ENCODE data around the gene VPS25.
A peak's percentile ranks its signal among the peaks of the same experiment; 100 is the strongest.
"Not testable (repeated sequence)": the region's sequence is repeated elsewhere in the genome, so short reads cannot be mapped to it uniquely, and the experiment has no call there.

VPS25 gene

DNA sequence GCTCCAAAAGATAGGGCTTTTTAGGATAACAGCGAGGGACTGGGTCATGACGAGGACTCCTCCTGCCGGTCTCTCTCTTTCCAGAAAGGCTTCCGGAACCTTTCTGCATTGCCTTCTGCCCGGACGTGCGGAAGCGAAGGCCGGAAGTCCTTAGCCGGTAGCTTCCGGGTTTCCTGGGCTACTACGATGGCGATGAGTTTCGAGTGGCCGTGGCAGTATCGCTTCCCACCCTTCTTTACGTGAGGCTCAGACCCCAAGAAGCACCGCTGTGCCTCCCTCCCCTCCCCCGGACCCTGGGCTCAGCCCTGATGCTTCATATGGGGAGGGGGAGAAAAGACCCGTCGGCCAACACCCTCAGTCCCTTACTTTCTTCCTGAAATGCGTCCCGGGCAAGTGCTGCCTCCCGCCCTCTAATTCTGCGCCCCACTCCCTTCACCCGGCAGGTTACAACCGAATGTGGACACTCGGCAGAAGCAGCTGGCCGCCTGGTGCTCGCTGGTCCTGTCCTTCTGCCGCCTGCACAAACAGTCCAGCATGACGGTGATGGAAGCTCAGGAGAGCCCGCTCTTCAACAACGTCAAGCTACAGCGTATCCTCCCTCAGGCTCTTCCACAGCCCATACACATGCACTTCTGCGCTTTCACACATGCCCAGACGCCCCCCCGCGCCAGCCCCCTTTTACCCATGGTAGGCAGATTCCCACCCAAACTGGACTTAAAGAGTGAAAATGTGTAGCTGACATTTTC, at the start of gene VPS25:
Gene VPS25, plus strand, starts transcription at position 160 of the 746 bp plus-strand sequence. Its CDS starts 27 bp downstream, at position 187.
- DNase-seq = peak; percentile 78

DNA sequence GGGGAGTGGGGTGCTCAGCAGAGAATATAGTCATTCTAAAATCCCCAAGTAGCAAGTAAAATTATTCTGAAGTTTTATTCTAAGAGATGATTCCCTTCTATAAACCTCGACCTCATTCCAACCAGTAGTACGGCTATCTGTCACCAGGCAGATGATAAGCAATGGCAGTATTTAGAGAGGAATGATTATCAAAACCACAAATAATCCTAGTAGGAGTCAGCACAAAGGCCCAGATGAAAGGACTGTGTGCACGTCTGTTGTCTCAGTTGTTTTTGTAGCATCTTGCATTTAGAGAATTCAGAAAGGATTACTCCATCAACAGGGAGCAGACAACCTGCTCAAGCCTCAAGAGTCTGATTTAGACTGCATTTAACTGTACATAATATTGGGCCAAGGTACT, 49.6 kb upstream of the VPS25 start:
- no peak for DNase-seq

DNA sequence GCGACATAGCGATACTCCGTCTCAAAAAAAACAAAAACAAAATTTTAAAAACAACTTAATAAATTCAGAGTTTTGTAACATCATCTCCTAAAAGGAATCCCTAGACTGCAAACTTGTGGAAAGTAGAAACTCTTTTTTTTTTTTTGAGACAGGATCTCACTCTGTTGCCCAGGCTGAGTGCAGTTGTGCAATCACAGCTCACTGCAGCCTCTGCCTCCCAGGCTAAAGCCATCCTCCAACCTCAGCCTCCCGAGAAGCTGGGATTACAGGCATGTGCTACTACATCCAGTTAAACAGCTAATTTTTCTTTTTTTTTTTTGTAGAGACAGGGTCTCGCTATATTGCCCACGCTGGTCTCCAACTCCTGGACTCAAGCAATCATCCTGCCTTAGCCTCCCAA, 48.1 kb upstream of the VPS25 start:
- no peak for DNase-seq

DNA sequence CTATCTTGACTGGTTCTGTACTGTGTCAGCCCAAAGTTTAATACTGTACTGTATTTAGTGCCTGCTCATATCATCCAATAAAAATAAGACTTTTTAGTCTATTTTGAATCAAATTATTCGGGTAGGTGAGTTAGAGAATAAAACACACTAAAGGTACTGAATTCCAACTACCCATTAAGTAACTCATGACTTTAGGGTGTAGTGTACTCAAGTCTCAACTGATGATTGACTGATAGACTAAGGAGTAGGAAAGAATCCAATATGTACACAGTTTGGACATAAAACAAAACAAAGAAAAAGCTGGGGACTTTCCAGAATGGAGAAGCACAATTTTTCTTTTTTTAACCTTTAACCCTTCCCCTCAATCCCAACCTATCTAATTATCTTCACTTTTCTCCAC, 32.5 kb upstream of the VPS25 start:
- DNase-seq = no peak

DNA sequence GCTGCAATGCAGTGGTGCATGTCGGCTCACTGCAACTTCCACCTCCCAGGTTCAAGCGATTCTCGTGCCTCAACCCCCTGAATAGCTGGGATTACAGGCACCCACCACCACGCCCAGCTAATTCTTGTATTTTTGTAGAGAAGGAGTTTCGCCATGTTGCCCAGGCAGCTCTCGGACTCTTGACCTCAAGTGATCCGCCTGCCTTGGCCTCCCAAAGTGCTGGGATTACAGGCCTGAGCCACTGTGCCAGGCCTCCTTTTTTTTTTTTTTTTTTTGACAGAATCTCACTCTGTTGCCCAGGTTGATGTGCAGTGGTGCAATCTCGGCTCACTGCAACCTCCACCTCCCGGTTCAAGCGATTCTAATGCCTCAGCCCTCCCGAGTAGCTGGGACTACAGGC, 30.3 kb upstream of the VPS25 start:
- not testable (repeated sequence) for DNase-seq

DNA sequence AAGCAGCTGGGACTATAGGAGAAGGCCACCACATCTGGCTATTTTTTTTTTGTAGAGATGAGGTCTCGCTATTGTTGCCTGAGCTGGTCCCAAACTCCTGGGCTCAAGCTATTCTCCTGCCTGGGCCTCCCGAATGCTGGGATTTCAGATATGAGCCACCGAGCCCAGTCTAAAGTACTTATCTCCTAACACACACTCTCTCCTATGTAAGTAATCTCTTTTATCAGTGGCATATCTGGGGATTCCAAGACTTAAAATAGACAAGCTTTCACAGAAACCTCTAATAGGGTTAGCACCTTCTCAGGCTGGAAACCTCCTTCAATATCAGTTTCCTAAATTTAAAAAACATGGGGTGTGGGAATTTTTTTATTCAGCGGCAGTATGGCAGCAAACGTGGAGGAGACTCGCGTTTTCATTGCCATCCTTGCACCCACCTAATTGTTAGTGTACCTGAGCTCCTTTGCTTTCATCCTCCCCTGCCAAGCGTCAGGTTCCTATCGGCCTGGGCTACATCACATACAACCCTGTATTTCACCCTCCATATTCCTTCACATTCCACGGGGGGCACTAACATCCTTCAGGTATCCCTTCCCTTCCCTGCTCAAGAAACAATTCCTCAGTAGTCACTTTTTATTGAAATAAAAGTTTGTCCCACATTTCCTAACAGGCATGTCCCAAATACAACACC, 29.5 kb upstream of the VPS25 start:
- DNase-seq = no peak

DNA sequence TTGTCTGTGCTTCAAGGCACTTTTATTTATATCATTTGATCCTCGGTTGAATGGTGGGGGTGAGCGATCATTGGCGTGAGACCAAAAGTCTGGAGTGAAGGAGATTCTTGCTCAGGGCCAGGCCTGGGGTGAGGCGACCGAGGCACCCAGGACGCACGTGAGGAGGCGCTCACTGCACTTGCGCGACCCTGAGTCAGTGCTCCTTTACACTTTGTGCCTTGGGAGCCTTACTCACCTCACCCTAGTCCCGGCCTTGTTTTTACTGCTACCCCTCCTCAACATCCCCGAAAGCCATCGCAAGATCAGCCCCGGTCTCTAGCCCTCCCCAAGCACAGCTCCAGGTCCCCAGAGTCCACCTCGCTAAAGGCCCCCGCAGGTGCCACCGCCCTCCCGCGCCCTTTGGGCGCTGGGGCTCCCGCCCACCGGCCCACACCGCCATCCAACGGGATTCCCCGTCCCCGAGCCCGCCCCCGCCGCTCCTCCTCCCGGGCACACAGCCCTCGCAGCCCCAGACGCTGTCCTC, 28.9 kb upstream of the VPS25 start:
- DNase-seq = no peak

DNA sequence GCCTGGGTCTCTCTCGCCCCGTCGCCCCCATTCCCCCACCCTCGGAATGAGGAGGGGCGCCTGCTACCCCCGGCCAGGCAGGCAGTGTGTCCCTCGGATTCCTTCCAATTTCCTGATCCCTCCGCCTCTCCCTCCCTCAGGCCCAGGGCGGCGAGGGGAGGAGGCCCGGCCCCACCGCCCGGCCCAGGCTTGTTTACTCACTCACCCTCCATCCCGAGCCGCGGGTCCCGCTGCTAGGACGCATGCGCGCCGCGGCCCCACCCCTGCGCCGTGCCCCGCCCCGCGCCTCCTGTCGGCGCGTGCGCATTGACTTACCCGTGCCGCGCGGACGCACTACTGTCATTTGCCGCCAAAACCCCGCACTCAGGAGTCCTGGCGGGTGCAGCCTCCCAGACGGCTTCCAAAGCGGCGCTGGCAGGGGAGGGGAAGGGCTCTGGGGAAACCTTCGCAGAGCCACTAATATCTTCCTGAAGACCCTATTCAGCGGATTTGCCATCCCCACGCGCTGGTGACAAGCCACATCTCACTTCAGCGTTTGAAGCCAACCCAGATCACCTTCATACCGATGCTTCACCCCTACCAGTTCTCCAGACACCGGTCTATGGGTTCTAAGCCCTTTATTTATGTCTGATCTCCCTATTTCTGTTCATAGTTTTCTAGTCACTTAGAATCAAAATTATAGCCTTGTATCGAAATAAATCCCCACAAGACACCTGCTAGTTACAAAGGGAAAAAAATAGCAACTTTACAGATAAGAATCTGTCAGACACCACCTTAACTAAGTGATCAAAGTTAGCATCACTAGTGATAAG, 28.2 kb upstream of the VPS25 start, which contains the start of gene EZH1:
Gene EZH1, minus strand, starts transcription at position 235 of the 812 bp plus-strand sequence. CDS start 16,099 bp downstream, outside the sequence.
- DNase-seq = peak; percentile 95

DNA sequence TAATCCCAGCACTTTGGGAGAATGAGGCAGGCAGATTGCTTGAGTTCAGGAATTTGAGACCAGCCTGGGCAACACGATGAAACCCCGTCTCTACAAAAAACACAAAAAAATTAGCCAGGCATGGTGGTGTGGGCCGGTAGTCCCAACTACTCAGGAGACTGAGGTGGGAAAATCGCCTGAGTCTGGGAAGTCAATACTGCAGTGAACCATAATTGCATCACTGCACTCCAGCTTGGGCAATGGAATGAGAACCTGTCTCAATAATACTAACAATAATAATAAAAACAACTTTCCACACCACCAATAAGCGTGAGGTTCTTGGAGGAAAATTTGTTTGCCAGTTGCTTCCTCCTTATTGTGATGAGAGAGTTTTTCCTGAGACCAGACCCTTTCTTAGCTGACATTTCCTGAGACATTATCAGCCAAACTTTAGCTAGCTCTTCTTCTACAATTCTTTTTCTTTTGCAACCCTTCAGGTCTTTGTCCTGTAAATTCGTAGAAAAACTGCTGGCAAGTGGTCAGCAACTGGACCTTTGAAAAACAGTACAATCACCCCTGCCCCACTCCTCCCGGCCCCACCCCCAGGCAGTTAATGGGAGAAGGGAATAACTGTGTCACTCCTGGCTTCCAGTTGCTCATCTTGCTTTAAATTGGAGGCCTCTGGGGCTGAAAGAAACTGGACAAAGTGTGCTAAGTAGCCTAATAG, 24.9 kb upstream of the VPS25 start:
- no peak for DNase-seq

DNA sequence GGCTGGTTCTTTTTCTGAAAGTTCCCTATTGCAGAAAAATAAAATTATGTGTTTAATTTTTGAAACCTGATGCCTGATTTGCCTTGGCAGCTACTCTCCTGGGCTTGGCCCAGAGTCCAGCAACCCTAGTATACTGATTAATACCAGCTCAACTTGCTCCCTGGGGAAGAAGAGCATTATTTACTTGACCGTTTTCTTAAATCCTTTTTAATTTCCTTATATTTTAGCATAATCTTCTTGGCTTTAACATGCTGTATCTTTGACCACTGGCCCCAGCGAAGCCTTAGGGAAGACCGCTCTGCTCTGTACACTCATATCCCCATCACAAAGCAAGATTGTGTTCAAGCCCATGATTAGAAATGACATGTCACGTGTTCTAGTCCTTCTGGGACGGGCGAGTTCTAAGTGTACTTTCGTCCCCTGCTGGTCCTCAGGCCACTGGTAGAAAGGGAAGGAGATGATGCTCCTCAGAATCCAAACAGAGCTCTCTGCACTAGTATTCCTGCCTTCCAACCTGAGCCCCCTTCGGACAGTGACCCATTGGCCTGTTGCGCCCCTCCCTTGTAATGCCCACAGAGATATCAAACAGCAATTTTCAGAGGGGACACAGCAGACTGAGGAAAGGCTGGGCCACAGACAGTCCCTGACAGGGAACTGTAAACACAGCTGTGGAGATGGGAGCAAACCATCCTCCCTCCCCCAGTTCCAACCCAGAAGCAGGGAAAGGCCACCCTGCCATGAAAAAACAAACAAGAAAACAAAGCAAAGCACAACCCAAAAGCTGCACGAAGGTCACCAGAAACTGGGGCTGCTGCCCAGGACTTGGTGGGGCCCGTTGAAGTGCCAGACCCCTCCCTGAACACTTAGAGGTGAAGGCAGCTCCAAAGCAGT, 24.1 kb upstream of the VPS25 start:
- no peak for DNase-seq

DNA sequence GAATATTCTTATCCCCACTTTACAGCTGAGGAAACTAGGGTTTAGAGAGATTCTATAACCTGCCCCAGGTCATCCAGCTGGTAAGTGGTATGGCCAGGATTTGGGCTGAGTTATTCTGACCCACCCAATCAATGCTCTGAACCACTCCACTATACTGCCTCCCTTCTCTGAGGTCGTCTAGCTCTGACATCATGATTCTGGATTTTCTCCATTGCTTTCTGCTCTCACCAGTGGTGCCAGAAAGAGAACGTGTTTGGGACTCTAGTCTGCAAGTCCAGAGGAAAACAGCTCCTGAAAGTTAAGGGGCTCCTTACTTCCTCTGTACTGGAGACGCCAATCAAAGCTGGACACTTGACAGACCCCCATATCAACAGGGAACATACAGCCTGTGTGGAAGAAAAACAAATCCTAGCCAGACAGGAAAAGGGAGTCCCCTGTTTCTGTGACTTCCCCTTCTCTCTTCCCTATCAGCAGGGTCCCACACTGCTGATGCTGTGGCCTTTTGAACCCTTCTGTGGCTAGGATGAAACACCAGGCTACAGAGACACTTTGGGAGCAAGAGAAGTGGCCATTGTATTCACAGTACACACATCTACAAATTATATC, 22.4 kb upstream of the VPS25 start:
- no peak for DNase-seq

DNA sequence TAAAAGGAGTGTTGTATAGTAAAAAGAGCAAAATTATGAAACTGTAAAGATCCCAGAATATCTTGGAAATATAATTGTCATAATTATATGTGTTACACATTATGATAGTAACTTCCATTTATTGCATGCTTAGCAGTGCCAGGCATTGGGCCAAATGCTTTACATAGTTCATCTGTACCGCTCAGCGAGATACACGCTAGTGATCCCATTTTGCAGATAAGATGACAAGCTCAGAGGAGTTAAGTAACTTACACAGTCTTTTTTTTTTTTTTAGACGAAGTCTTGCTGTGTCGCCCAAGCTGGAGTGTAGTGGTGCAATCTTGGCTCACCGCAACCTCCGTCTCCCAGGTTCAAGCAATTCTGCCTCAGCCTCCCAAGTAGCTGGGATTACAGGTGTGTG, 21.6 kb upstream of the VPS25 start:
- no peak for DNase-seq

DNA sequence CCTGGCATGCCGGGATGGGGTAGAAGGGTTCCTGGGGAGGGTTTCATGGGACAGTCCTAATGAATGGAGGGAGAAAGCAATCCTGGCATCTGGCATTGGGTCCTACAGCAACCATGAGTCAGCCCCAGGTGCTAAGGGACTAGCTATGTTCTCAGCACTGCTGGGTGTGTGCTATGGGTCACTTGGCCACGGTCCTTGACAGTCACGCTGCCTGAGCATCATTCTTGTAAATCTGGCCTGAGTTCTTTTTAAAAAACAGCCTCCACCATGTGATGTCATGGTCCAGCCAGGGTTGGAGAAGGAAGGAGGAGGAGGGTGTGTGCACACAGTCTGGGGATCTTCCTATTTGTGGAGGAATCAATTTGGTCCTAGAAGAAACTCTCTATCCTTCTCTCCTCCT, 18.5 kb upstream of the VPS25 start:
- no peak for DNase-seq

DNA sequence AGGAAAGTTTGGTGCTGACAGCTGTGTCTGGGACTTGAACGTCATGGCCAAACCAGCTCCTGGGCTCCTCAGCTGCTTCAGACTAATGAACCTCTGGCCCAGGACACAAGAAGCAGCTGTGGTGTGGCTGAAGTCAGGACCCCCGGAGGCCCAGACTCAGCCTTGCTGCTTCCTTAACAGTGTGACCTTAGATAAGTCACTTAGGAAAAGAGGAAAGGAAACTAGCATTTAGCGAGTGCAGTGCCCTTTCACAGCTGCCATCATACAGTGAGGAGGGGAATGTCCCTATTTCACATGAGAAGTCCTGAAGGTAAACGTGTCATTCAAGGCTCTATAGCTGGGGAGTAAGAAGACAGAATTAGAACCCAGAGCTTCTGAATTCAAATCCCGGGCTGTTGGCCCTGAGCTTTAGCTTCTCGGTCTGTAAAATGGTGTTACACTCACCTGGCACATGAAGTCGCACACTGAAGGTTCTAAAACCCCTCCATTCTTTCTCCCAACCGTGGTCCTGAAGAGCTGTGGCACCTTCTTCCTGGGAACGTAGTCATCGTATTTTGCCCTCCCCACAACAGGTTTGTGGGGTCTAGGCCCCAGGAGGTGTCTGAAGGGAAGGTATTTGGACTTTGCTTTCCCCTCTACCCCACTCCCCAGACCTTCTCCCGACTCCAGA, 13.1 kb upstream of the VPS25 start:
- DNase-seq = no peak

DNA sequence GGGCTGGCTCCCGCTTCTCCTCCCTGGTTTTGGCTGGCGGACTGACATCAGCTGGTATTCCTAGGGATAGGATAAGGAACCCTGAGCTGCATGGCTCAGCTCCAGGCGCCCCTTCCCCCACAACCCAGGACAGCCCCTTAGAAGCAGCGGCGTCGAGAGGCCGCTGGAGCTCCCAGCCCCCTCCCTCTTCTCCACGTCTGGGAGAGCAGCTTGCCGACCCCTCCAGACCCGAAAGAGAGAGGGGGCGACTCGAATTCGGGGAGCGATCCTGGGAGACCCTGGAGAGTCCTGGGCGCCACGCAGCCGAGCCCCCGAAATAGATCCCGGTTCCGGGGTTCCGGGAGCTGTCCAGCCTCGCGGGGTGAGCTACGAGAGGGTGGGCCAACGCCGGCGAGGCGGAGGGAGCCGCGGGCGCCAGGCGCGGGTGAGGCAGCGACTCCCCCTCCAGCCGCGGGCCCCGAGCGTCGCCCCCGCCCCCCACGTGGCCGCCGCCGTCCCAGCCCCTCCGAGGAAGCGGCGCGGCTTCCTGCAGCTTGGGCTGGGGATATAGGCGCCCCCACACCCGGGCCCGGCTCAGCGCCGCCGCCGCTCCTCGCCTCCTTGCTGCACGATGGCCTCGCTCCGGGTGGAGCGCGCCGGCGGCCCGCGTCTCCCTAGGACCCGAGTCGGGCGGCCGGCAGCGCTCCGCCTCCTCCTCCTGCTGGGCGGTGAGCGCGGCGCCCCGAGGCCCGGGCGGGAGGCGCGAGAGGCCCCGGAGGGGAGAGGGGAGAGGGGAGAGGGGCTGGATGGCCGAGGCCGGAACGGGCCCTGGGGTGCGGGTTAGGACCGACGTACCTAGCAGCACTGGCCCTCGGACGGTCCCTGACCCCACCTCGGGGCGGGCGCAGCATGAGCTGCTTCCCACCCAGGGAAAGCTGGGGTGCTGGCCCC, 12.3 kb upstream of the VPS25 start, which contains the start of gene RAMP2:
Gene RAMP2, plus strand, starts transcription at position 576 of the 930 bp plus-strand sequence. Its CDS starts 35 bp downstream, at position 611.
- DNase-seq = no peak

DNA sequence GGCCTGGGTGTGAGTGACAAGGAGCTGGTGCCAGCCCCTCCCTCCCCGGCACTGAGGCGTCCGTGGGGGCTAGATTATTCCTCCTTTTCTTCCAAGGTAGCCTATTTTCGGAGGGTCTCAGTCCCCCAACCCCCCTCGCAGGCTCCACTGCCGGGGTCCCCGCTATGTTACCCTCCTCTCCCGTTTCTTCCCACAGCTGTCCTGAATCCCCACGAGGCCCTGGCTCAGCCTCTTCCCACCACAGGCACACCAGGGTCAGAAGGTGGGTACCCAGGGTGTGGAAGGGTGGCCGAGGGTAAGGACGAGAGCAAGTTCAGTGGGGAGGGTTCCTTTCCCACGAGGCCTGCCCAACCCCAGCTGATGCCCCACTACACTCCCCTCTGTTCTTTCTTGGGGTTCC, 11.6 kb upstream of the VPS25 start:
- DNase-seq = no peak

DNA sequence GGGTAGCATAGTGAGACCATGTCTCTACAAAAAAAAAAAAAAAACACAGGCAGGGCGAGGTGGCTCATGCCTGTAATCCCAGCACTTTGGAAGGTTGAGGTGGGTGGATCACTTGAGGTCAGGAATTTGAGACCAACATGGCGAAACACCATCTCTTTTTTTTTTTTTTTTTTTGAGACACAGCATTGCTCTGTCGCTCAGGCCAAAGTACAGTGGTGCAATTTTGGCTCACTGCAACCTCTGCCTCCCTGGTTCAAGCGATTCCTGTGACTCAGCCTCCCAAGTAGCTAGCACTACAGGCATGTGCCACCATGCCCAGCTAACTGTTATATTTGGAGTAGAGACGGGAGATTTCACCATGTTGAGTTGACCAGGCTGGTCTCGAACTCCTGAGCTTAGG, 7.1 kb upstream of the VPS25 start:
- no peak for DNase-seq

DNA sequence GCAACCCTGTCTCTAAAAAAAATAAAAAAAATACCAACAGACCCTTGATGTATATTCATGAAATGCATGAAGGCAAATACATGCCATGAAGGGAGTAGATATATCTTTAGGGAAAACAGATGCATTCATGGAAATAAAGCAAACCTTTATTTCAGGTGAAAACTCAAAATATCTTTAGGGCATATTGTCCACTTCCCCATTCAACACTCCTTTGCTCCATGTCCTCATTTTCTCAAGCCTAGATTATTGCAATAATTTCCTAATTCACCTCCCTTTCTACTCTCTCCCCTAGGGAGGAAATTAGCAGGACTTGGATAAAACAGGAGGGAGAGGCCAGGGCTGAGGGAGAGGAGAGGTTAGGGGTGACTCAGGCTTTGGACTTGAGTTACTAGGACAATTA, 5.7 kb upstream of the VPS25 start:
- no peak for DNase-seq

DNA sequence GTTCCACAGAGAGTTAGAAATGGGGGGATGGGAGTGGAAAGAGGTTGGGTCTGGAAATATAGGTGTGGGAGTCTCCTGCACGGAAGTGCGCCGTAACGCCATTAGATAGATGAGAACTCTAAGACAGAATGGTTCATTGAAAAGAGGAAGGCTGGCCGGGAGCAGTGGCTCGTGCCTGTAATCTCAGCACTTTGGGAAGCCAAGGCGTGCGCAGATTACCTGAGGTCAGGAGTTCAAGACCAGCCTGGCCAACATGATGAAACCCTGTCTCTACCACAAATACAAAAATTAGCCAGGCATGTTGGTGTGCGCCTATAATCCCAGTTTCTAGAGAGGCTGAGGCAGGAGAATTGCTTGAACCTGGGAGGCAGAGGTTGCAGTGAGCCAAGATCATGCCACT, 5.2 kb upstream of the VPS25 start:
- DNase-seq = not testable (repeated sequence)

Data from activated T-cell treated with anti-CD3 and anti-CD28 coated beads, Interleukin-2, amount 50 U/mL, for 1 hour (primary cell).